Measurements from ENCODE around the gene FBXO3.
"Not testable (repeated sequence)": the region's sequence is repeated elsewhere in the genome, so short reads cannot be mapped to it uniquely, and the experiment has no call there.

The FBXO3 gene

DNA sequence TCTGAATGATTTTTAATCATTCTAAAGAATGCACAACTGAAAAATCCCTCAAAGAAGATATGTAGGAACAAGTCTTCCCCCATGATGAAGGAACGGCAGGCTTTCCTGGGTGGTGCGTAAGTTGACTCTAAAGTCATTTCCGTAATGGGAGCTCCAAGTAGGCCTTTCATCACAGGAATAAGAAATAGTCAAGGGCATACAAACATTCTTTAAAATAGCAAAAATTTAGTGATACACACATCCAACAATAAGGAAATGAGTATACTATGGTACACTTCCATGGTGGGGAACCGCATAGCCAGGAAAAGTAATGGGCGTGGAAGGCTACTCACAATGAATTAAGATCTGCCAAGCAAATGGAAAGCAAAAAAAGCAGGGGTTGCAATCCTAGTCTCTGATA lies 48.8 kb downstream of the FBXO3 start:
- no peak for DNase-seq

DNA sequence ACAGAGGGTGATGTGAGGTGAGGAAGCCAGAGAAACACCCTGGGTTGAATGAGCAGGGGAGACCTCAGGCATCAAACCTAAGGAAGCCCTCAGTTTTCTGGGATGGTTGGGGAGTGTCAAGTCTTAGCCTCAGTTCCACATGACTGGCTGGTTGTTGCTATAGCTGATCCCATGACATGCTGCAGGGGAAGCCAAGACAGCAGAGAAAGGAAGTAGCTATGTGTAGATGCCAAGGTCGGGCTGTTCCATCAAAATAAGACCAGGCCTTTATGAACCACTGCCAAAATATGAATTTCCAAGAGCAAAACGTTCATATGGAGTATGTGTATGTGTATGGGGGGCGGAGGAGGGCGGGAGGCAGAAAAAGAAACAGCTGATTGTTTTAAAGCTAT lies 49.7 kb downstream of the FBXO3 start:
- no peak for DNase-seq

- no peak for DNase-seq
These were observed 51.0 kb downstream of the FBXO3 start for GRCh38 chr11:33723238-33723881.

DNA sequence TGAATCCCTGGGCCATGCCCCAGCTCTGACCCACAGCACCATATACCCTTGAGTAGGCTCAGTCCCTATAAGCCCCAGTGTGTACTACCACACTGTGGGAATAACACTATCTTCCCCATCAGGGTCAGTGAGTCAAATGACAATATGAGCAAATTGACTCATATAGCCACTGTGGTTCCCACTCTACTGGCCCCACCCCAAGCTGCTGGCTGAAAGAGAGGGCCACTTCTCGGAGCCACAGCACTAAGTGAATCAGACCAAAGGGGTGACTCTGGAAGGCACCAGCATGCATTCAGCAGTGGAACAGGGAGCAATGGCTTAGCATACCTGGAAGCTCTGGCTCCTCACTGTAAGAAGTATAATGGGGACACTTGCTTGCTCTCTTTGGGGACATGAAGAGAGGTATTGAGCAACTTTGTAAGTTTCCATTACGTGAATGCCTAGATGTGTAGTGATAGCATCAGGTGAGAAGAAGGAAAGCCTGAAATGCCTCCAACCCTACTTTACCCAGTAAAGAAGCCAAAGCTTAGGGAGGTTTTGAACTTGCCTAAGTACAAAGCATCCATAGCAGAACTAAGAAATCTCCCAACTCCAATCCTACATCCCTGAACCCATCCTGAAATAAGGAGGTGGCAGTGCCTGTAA lies 51.6 kb downstream of the FBXO3 start:
- DNase-seq, result no peak

- no peak for DNase-seq
These were observed 52.3 kb downstream of the FBXO3 start for GRCh38 chr11:33721984-33722383.

DNA sequence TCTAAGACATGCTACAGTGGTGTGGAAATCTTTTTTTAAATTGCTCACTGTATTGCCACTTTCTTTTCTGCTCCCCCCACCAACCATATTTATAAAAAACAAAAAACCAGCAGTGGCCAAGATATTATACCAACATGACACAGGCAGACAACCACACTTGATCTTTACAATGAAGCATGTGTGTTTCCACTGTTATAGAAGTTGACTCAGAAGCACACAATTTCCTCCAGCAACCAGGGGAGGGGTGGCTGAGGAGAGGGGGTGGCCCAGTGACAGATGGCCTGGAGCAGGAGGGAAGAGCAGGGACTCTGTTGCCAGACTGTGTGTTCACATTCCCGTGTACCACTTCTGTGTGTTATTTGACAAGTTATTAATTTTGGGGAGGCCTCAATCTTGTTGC lies 52.9 kb downstream of the FBXO3 start:
- no peak for DNase-seq

- no peak for DNase-seq
These were observed 54.7 kb downstream of the FBXO3 start for GRCh38 chr11:33719587-33719986.

DNA sequence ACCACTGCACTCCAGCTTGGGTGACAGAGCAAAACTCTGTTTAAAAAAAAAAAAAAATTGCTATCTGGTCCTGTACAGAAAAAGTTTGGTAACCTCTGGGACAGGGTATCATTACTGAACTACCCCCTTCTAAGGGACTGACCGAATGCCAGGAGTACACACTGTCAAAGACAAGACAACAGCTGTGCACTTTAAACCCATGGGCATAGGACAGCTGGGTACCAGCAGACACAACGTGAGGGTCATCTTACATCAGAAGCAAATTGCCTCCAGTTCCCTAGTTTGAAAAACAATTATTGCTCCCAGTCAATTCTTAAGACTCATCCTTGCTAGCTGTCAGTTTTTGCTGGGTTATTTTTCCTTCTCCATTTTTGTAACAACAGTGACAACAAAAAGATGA lies 55.9 kb downstream of the FBXO3 start:
- no peak for DNase-seq

- no peak for DNase-seq
These were observed 58.1 kb downstream of the FBXO3 start for GRCh38 chr11:33716243-33716642.

- DNase-seq, result no peak
These were observed 60.4 kb downstream of the FBXO3 start for GRCh38 chr11:33713856-33714398.

DNA sequence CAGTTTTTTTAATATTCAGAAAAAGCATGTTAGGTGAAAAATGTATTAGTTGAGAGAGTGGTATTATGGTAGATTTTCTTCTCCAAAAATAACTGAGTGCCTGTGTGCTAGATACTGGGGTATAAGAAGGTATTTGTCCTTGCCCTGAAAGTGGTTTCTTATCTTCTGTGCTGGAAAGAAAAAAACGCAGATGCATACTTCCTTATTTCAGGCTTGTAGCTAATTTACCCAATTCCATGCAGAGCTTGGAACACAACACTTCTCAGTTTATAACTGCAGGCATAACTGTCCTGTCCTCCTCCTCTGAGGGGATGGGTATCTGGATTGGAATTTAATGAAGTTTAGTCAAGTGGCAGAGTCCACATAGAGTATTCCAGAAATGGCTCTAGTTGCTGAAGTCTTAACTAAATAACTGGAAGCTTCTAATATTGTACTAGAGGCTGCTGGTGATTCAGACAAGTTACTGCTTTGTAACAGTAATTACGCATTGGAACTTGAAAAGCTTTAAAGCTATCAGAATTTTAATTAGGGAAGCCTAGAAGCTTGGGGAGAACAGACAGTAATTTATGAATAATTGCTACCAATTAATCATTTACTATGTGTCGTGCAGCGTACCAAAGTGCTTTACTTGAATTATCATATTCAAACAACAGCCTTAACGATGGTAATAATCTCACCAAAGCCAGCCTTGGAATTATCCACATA lies 61.0 kb downstream of the FBXO3 start:
- no peak for DNase-seq

- no peak for DNase-seq
These were observed 61.9 kb downstream of the FBXO3 start for GRCh38 chr11:33712436-33712835.

DNA sequence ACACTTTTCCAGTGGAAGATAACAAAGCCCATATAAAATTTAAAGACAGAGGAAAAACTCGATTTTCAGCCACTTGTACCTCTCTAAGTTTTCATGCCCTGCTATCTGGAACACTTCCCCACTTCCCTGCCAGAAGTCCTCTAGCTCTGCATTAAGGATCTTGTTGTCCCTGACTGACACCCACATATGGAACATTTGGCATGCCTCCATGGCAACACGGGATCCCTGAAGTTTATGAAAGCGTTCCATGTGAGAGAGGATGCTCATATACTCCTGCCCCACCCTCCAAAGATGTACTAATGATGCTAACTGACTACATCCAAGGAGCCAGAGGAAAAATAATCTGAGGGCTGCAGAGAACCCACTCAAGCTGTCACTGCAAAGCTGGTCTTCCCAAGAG lies 64.9 kb downstream of the FBXO3 start:
- no peak for DNase-seq

GRCh38 chr11:33708985-33709384 lies 65.3 kb downstream of the FBXO3 start:
- DNase-seq, result no peak

GRCh38 chr11:33707831-33708230 lies 66.5 kb downstream of the FBXO3 start:
- DNase-seq, result not testable (repeated sequence)

- DNase-seq, result no peak
These were observed 67.4 kb downstream of the FBXO3 start for GRCh38 chr11:33706966-33707365.

DNA sequence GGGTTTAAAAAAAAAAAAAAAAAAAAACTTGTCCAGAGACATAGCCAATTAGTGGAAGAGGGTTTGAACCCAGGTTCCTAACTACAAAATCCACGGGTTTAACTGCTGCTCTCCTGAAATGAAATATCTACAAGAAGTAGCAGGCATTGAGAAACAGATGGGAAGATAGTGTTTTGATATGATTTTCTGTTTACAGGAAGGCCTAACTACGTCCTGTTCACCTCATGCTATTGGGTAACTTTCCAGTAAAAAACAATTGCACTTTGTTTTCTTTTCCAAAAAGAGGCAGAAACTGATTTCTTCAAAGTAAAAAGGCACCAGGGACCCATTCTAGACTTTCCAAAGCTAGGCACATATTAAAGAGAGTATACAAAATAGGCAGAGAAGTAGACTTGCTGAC lies 67.8 kb downstream of the FBXO3 start:
- DNase-seq, result no peak

GRCh38 chr11:33704240-33705002 lies 69.9 kb downstream of the FBXO3 start:
- no peak for DNase-seq

- no peak for DNase-seq
These were observed 70.5 kb downstream of the FBXO3 start for GRCh38 chr11:33703788-33704187.

DNA sequence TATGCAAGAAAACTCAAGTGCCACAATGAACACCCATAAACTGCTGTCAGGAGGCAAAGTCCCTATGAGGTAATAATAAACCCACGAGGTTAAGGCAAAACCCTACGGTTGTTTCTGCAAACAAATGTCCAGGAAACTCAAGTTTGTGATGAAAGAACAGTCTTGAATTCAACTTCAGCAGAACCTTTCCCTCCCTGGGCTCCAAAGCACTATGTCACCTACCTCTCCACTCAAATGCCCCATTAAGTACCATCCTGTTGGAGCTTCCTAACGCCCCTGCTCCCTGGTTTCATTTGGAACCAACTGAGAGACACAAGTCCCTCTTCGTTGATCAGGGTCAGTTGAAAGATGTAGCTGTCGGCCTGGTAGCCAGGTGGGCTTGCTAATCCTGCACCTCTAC lies 71.1 kb downstream of the FBXO3 start:
- DNase-seq, result no peak

DNA sequence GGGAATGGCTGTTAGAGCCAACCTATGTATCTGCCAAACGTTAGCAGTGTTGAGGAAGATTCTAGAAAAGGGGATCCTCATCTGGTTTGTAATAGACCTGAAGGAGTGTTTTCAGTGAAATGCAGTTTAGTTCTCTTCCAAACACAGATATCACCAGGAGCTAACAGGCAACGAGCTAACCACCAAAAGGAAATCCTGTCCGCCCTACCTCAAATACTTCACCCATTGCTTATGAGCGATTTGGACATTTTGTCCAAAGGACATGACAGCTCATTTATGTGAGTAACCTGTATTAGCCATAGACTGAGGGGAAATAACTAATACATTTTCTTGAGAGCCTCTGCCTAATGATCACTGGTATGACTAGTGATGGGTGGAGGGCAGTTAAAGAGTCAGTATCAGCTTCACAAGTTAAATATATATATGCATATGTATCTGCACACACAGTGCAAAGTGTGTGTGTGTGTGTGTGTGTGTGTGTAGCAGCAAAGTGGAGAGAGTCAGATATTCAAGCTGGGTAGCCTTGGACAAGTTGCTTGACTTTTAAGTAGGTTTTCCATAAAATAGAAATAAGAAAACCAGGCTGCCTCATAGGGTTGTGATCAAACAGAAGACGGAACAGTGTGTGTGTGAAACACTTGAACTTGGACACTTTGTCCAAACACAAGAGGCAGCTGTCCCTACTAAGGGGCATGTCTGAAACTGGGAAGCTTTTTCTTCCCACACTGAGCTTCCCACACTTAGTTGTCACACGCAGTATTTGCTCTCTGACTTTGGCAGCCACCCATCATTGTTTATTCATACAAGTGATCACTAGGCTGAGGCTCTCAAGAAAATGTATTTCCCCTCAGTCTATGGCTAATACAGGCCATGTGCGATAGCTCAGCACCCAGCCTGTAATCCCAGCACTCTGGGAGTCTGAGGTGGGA lies 72.8 kb downstream of the FBXO3 start:
- DNase-seq, result no peak

Measured in NCI-H2081 treated with DMSO at 0.1 percent for 48 hours (cell line).